ENCODE measurements around the gene WWC2.

- TF ChIP-seq CREM (CRISPR knock-in tag; IDR thresholded peaks at IDR 0.05): no peak
- no peak for TF ChIP-seq ATF3 (CRISPR knock-in tag; conservative IDR thresholded peaks at IDR 0.05)
- TF ChIP-seq KAT7 (CRISPR knock-in tag; IDR thresholded peaks at IDR 0.05; ENCODE audit: borderline replicate concordance): no peak
- TF ChIP-seq CTCF (IDR thresholded peaks at IDR 0.05): no peak
- no peak for TF ChIP-seq ATF2 (CRISPR knock-in tag; IDR thresholded peaks at IDR 0.05; ENCODE audit: borderline replicate concordance, low read depth)
- no peak for TF ChIP-seq ARID4B (CRISPR knock-in tag; IDR thresholded peaks at IDR 0.05; ENCODE audit: borderline replicate concordance)
- no peak for TF ChIP-seq MAX (CRISPR knock-in tag; IDR thresholded peaks at IDR 0.05)
- TF ChIP-seq ZNF281 (CRISPR knock-in tag; IDR thresholded peaks at IDR 0.05): no peak
These were observed 249.1 kb downstream of the WWC2 start for GRCh38 chr4:183348136-183348535.
